ENCODE results near the gene YTHDF1. TPM values are rescaled to one million over a fixed set of nuclear protein-coding genes. Genes with fewer than 3 reads are reported as not detected.

The YTHDF1 gene
- polyA plus RNA-seq, 1 experiment = 17.5 TPM

- ChIA-PET CTCF (interaction anchor here (9.2 kb wide), 1 partner anchor 25 kb away, joined by 64 read pairs; no protein-coding TSS in a partner anchor), POLR2A (no interaction called here)
- TF ChIP-seq CTCF (IDR thresholded peaks at IDR 0.05; ENCODE audit: insufficient read depth, low read depth, low read length) = no peak
- peaks cover 15% of the 10 kb centered on the region for H3K27me3 ChIP-seq (ENCODE audit: control insufficient read depth, insufficient read depth, low read length)
- DNase-seq (ENCODE audit: low read depth) = no peak
- H3K36me3 ChIP-seq (ENCODE audit: control insufficient read depth, insufficient read depth, low read length) = no peaks in the 10 kb centered on the region
- H3K4me3 ChIP-seq (ENCODE audit: low read depth, low read length) = no peak overlapping the region
These were observed 33.1 kb upstream of the YTHDF1 start for GRCh38 chr20:63248835-63249591.

GRCh38 chr20:63247671-63248228, 31.8 kb upstream of the YTHDF1 start:
- H3K4me3 ChIP-seq (ENCODE audit: low read depth, low read length) = no peak overlapping the region
- TF ChIP-seq CTCF (IDR thresholded peaks at IDR 0.05; ENCODE audit: insufficient read depth, low read depth, low read length) = no peak
- H3K27me3 ChIP-seq (ENCODE audit: control insufficient read depth, insufficient read depth, low read length) = peaks cover 7% of the 10 kb centered on the region
- no peak for DNase-seq (ENCODE audit: low read depth)
- H3K36me3 ChIP-seq (ENCODE audit: control insufficient read depth, insufficient read depth, low read length) = no peaks in the 10 kb centered on the region
- ChIA-PET POLR2A (no interaction called here), CTCF (interaction anchor here (9.2 kb wide), 1 partner anchor 24 kb away, joined by 64 read pairs; no protein-coding TSS in a partner anchor)

GRCh38 chr20:63246490-63247288, 30.8 kb upstream of the YTHDF1 start:
- H3K27me3 ChIP-seq (ENCODE audit: control insufficient read depth, insufficient read depth, low read length) = peaks cover 4% of the 10 kb centered on the region
- DNase-seq (ENCODE audit: low read depth) = no peak

GRCh38 chr20:63244468-63244867, 28.5 kb upstream of the YTHDF1 start:
- DNase-seq (ENCODE audit: low read depth) = no peak
- no peaks in the 10 kb centered on the region for H3K36me3 ChIP-seq (ENCODE audit: control insufficient read depth, insufficient read depth, low read length)
- H3K27me3 ChIP-seq (ENCODE audit: control insufficient read depth, insufficient read depth, low read length) = peaks cover 4% of the 10 kb centered on the region
- H3K4me3 ChIP-seq (ENCODE audit: low read depth, low read length) = no peak overlapping the region
- TF ChIP-seq CTCF (IDR thresholded peaks at IDR 0.05; ENCODE audit: insufficient read depth, low read depth, low read length) = no peak
- CTCF ChIA-PET = no interaction called here
- POLR2A ChIA-PET = no interaction called here

More at GRCh38 chr20:63246490-63247288, 30.8 kb upstream of the YTHDF1 start:
- H3K36me3 ChIP-seq (ENCODE audit: control insufficient read depth, insufficient read depth, low read length) = no peaks in the 10 kb centered on the region
- no peak overlapping the region for H3K4me3 ChIP-seq (ENCODE audit: low read depth, low read length)
- no peak for TF ChIP-seq CTCF (IDR thresholded peaks at IDR 0.05; ENCODE audit: insufficient read depth, low read depth, low read length)
- ChIA-PET CTCF (interaction anchor here (0.6 to 9.2 kb wide), 6 partner anchors 8 to 118 kb away, joined by 3 to 64 read pairs (median 3); no protein-coding TSS in a partner anchor), POLR2A (no interaction called here)

All from BJ (cell line).